GM19452 (cell line): ENCODE measurements around the gene TRAM1L1.

ENCODE experiments used
- ATAC-seq: cut with Tn5 transposase; IDR thresholded peaks from one replicate; pipeline ENCODE4 v1.9.1; 2021; ENCODE audit not compliant: unreplicated experiment

The TRAM1L1 gene

DNA sequence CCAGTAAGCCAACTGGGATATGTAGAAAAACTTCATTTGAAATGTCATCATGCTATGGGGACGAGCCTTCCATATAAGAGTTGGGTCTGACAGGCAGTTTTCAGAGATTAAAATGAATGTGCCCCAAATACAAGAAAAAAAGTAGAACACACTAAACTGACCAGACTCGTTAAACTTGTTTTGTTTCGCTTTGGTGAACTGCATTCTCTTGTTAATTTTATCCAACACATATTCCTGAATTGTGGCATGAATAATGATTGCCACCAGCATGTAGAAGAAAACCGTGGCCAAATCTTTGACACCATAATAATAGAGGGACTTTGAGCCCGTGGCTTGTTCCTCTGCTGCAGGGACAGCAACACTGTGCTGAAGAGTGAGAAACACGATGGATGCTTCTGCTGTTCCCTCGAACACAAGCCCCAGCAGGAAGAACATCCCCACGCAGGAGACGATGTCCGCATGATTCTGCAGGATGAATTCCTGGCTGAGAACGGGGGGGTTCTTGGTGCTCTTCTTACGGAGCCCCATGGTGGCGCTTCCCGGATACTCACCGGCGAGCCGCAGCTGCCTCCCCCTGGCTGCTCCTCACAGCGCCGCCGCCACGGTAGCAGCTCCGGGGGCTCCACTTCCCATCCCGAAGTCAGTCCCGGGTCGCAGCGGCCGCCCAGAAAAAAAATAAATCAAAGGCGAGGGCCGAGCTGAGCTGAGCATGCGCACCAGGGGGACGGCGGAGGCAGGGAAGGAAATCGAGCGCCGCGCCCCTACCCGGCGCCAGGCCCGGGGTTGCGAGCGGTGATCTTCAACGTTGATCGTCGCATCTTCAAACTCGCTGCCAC is at the start of gene TRAM1L1:
Gene TRAM1L1 (minus strand): TSS at position 711 of the 836 bp plus-strand sequence. CDS start 183 bp downstream, at position 528.
- no peak for ATAC-seq

- ATAC-seq, result no peak
Observed at GRCh38 chr4:117134386-117134785, 49.0 kb upstream of the TRAM1L1 start.

- no peak for ATAC-seq
Observed at GRCh38 chr4:117096886-117097285, 11.5 kb upstream of the TRAM1L1 start.

- ATAC-seq, result no peak
Observed at GRCh38 chr4:117096462-117096861, 11.1 kb upstream of the TRAM1L1 start.

GRCh38 chr4:117093571-117093970 is 8.2 kb upstream of the TRAM1L1 start:
- no peak for ATAC-seq

GRCh38 chr4:117077760-117078159 is 7.6 kb downstream of the TRAM1L1 start:
- ATAC-seq, result no peak

DNA sequence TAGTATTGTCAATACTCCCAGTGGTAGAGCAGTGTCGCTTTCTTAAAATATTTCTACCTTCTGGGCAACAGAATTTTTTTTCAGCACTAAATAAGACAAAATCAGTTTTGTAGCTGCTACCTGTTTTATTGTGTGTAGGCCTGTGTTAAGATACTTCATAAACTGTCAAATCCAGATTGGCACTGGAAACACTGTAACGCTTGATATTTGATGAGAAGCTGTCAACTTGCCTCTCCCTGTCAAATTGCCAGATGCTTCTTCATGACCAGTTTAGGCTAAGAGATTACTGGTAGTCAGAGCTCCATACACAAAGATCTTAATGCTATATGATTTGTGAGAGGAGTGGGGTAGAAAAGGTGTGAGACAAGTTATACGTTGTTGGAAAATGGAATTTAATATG is 17.3 kb downstream of the TRAM1L1 start:
- no peak for ATAC-seq

DNA sequence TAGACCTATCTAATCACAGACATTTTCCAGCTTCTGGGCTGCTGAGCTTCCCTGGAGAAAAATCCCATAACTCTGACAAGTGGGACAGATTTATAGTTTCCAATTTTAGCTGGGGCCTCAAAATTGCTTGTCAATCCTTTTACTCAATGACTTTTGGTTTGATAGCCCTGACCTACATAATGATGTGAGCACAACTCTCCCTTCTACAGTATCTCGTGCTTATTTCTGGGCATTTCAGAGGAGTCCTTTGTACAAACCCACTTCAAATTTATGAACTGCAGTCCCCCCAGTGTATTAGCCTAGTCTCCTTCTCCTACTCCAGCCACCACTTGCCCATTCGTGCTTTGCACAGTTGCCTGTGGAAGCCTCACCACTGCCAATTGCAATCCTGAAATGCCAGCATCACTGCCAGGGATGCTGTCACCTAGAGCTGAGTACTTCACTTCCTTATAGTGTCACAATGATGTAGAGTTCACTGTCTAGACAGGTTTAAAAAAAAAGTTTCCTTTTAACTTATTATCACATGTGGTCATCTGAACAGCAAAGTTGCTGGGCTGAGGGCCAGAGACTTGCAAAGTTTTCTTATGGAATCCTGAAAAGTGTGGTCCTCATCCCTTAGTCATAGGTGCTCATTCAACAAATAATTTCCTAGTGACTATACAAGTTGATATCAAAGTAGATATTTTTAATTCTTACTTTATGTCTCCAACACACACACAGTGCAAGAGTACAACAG is 21.2 kb downstream of the TRAM1L1 start:
- no peak for ATAC-seq

DNA sequence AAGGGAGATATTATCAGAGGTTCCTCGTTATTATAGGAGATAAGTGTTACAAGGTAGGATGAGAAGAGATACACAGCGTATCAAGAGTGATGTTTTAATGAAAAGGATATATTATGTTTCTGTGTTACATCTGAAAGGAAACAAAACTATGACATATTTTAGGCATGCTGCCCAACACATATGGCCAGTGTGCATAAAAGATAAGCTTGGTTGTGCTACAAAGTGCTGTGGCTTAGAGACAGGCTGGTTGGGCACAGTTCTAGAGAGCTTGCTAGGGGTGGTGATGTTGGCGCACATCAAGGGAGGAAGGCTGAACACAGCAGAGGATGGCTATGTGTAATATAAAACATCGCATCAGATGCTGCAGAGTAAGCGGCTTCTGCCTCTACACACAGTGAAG is 42.4 kb downstream of the TRAM1L1 start:
- ATAC-seq, result no peak
